ENCODE results near the gene S100A5. TPM values are rescaled to one million over a fixed set of nuclear protein-coding genes. Genes with fewer than 3 reads are reported as not detected.
"Not testable (repeated sequence)": the region's sequence is repeated elsewhere in the genome, so short reads cannot be mapped to it uniquely, and the experiment has no call there.

The S100A5 gene
- total RNA-seq, 1 experiment from 2014 or later = not detected

DNA sequence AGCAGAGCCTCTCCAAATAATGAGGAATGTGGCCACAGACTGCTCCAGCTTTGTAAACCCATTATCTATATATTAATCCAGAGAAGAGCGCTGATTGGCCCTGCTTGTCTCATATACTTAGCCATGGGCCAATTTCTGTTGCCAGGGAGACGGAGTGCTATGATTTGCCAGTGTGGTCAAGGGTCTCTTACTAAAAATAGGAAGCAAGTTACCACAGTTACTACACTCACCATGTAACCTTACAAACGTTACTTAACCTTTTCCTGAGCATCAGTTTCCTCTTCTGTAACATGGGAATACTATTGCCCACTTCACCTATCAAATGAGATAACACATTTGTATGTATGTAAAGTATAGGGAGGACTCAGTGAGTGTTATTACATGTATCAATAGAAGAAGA lies 32.6 kb upstream of the S100A5 start:
- DNase-seq = no peak
- Histone ChIP-seq H3K36me3 (replicated peaks; ENCODE audit: control insufficient read depth, insufficient read depth, low read length) (no peaks in the 10 kb centered on the region), H3K27me3 (ENCODE audit: control insufficient read depth, insufficient read depth, low read length) (no peaks in the 10 kb centered on the region; the same call in 1 of the 2 replicates), H3K4me3 (ENCODE audit: insufficient read depth, low read depth, low read length) (no peak overlapping the region)

DNA sequence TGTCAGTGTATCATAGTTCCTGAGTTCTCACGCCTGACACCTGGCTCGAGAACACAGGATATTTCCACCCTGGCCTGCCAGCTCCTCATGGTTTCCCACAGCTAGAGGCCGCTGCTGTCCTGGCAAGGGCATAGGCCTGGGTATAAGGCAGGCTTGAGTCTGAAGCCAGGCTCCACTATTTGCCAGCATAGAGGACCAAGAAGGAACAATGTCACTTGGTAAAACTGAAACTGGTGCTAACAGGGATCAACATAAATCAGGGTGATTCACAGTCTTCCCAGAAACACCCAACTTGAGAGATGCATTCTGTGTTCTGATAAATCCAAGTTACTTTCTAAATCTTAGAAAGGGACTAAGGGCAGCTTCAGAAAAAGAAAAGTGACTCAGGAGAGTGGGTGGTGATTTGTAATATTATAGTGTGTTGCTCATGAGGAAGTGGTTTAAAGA lies 31.9 kb upstream of the S100A5 start:
- DNase-seq = peak; percentile 85
- no peak overlapping the region for H3K4me3 ChIP-seq (ENCODE audit: insufficient read depth, low read depth, low read length)
- H3K27me3 ChIP-seq (ENCODE audit: control insufficient read depth, insufficient read depth, low read length) = no peaks in the 10 kb centered on the region; the same call in 1 of the 2 replicates
- no peaks in the 10 kb centered on the region for H3K36me3 ChIP-seq (replicated peaks; ENCODE audit: control insufficient read depth, insufficient read depth, low read length)

DNA sequence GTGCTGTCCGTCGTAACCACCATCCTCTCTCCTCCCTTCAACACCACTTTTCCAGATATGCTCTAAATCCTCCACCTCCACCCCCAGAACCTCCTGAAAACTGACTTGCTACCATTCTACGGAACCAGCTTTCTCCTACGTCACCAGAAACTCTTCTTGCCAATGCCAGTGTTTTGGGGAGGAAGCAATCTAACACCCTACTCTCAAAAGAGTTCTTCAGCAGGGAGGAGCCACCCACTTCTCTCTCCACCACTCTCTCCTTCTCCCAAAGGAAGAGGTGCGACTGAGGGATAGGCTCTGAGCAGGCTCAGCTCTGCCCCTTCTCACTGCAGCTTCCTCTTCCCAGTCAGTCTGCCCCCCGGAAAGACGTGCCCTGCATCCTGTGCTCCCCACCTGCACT lies 31.0 kb upstream of the S100A5 start:
- H3K36me3 ChIP-seq (replicated peaks; ENCODE audit: control insufficient read depth, insufficient read depth, low read length) = no peaks in the 10 kb centered on the region
- DNase-seq = no peak
- no peaks in the 10 kb centered on the region; the same call in 1 of the 2 replicates for H3K27me3 ChIP-seq (ENCODE audit: control insufficient read depth, insufficient read depth, low read length)
- H3K4me3 ChIP-seq (ENCODE audit: insufficient read depth, low read depth, low read length) = no peak overlapping the region

DNA sequence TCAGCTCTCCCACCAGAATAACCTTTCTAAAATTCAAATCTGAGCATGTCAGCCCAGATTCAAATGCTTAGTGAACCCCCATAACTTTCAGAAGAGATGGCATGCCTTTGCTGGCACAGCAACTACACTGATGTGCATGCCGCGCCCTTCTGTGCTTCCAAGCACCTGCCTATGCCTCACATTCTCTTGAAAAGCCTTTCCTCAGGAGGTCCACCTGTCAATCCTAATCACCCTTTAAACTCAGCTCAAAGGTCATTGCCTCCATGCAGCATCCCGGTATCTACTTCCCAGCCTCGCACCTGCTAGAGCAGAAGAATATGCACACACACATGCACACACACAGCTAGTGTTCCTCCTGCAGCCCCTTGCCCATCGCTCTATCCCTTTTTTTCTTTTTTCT lies 30.1 kb upstream of the S100A5 start:
- H3K36me3 ChIP-seq (replicated peaks; ENCODE audit: control insufficient read depth, insufficient read depth, low read length) = no peaks in the 10 kb centered on the region
- DNase-seq = no peak
- no peaks in the 10 kb centered on the region; the same call in 1 of the 2 replicates for H3K27me3 ChIP-seq (ENCODE audit: control insufficient read depth, insufficient read depth, low read length)
- no peak overlapping the region for H3K4me3 ChIP-seq (ENCODE audit: insufficient read depth, low read depth, low read length)

DNA sequence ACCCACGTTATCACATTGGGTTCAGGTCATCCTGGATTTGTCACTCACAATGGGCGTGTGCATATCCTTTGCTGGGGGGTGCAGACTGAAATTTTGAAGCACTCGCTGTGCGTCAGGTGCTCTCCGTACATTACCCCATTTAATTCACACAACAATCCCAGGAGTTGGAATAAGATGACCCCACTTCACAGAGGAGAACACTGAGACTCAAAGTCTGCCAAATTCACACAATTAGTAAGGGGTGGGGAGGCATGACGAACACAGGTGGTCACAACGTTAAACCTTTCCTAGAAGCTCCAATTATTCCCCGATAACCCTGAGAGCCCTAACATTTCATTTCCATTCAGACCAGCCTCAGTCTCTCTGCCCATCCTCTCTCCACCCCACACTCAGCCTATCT lies 28.7 kb upstream of the S100A5 start:
- no peaks in the 10 kb centered on the region; the same call in 1 of the 2 replicates for H3K27me3 ChIP-seq (ENCODE audit: control insufficient read depth, insufficient read depth, low read length)
- H3K4me3 ChIP-seq (ENCODE audit: insufficient read depth, low read depth, low read length) = no peak overlapping the region
- DNase-seq = no peak

DNA sequence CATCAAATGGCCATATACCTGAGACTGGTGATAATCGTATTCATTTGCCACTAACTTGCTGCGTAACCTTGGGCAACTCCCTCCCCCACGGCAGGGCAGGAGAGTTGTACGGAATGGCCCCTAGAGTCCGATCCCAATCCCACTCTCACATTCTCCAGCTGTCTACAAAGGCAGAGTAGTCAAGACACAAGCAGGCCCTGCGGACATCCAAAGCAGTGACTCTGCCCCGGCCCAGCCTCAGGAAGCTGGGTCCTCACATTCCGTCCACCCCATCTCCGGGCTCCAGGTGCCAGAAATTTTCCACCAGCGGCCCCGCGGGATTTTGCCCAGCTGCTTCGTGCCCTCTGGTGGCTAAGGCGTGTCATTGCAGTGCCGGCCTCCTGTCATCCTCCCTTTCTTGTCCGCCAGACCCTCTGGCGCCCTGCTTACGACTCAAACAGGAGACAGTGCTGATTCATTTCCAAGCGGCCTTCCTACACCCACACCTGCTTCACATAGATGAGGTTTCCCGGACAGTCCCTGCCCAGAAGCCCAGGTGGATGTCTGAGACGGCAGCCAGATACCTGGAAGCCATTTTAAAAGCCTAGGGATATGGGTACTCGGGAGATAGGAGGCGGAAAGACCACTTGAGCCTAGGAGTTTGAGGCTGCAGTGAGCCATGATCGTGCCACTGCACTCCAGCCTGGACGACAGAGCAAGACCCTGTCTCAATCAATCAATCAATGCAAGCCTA lies 27.8 kb upstream of the S100A5 start:
- H3K4me3 ChIP-seq (ENCODE audit: insufficient read depth, low read depth, low read length) = peak overlapping the region; percentile 23; the same call in 1 of the 2 replicates
- H3K27me3 ChIP-seq (ENCODE audit: control insufficient read depth, insufficient read depth, low read length) = no peaks in the 10 kb centered on the region; the same call in 1 of the 2 replicates
- no peaks in the 10 kb centered on the region for H3K36me3 ChIP-seq (replicated peaks; ENCODE audit: control insufficient read depth, insufficient read depth, low read length)
- peak; percentile 93 for DNase-seq

More for the DNA sequence above, 28.7 kb upstream of the S100A5 start:
- no peaks in the 10 kb centered on the region for H3K36me3 ChIP-seq (replicated peaks; ENCODE audit: control insufficient read depth, insufficient read depth, low read length)

DNA sequence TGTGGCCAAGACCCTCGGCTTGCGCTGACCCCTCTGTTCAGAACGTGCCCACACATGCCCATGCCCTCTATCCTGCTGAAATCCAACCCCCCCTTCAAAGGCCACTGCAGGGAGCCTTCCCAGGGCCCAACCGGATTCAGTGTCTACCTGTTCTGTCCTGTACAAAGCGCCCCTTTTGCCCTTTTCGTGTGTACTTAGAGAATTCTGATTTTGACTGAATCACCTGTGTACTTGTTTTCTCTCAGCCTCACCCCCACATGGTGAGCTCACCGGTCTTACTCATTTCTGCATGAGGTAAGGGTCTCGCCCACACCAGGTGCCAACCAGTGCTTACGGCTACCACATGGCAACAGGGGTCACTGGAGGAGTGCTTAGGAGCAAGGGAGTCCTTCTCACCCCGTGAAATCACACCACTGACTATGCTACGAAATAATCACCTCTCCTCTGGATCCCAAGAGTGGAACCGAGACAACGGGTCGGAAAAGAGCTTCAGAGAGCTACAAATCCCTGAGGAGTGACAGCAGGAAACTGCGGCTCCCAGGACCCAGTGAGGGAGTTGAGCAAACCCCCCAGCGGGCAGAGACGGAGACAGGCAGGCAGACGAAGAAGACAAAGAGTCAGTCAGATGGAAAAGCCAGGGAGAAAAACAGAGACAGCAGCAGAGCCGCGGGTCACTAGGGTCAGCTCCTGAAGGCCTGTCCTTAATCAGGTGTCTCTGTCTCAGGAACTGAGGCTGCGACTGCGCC lies 27.1 kb upstream of the S100A5 start:
- DNase-seq = peak; percentile 59
- Histone ChIP-seq H3K27me3 (ENCODE audit: control insufficient read depth, insufficient read depth, low read length) (no peaks in the 10 kb centered on the region; the same call in 1 of the 2 replicates), H3K36me3 (replicated peaks; ENCODE audit: control insufficient read depth, insufficient read depth, low read length) (no peaks in the 10 kb centered on the region), H3K4me3 (ENCODE audit: insufficient read depth, low read depth, low read length) (peak overlapping the region; percentile 23; the same call in 1 of the 2 replicates)

DNA sequence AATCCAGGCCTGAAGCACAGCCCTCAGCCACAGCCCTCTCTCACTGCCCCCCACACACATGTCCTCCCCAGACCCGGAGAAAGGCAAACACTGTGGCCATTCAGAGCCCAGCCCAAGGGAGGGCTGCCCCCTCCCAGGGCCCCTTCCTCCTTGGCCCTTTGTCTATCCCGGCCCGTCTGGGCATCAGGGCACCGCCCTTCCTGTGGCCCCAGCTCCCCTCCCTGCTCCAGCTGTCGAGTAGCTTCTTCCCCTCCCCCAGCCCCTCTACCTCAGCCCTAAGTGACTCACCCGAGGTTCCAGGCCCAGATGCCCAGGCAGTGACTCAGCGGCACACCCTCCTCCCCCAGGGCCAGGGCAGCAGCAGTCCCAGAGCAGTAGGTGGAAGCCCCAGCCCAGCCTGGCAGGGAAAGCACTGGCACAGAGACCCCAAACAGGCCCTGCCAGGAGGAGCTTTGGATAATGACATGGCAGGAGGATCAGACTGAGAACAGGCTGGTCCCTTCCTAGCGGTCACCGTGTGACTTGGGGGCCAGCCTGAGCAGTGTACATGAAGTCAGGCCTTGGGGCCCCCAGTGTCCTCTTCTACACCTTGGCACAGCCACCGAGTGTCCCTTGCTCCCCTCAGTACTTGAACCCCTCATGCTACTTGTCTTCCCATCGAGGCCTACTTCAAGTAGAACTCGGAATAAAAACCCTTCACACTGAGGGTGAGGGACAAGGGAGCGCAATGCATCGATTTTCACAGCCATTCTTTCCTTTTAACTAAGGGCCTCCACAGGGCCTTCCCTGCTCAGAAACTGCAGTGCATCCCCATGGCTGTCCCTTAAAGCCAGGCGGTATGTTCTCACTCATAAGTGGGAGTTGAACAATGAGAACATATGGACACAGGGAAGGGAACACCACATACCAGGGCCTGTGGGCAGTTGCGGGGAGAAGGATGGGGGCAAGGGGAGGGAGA lies 26.0 kb upstream of the S100A5 start:
- Histone ChIP-seq H3K36me3 (replicated peaks; ENCODE audit: control insufficient read depth, insufficient read depth, low read length) (no peaks in the 10 kb centered on the region), H3K4me3 (ENCODE audit: insufficient read depth, low read depth, low read length) (no peak overlapping the region), H3K27me3 (ENCODE audit: control insufficient read depth, insufficient read depth, low read length) (no peaks in the 10 kb centered on the region; the same call in 1 of the 2 replicates)
- DNase-seq = peak; percentile 93

DNA sequence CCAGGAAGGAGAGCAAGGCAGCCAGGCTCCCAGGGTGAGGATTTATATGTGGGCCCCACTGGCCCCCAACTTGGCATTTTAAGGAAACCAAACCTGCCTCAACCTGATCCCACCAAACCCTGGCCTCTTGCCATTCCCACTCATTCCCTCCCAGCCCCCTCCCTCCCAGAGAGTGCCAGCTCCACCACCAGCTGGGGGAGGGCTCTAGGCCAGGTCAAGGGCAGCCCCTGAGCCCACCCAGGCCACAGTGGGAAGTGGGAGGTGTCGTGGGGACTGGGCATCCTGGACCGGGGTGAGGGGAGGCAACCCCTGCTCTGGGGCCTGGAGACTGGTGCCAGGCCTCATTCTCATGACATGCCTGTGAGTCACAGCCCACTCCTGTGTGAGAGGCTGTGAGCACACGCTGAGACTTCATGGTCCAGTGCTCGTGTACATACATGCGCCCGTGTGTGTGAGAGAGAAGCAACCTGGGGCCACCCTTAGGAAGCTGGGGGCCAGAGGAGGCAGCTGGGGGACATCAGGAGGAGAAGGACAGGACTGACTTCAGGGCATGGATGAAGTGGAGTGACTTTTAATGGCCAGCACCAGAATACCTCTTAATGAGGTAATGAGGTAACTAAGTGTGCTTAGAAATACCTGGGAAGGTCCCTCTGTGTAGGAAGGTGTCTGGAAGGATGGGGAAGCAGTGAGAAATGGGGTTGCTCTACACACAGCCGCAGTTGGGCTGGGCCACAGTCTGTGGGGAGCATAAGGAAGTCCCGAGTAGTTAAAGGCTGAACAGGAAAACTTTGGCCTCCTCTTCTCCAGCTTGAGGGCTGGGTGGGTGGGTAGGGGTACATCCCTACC lies 25.0 kb upstream of the S100A5 start, which contains the start of gene S100A2:
TSS of gene S100A2 (minus strand) at position 316 of the 846 bp plus-strand sequence. CDS start 1,967 bp downstream, outside the sequence.
- Histone ChIP-seq H3K27me3 (ENCODE audit: control insufficient read depth, insufficient read depth, low read length) (no peaks in the 10 kb centered on the region; the same call in 1 of the 2 replicates), H3K36me3 (replicated peaks; ENCODE audit: control insufficient read depth, insufficient read depth, low read length) (no peaks in the 10 kb centered on the region), H3K4me3 (ENCODE audit: insufficient read depth, low read depth, low read length) (no peak within 1 kb of the TSS)
- peak; percentile 53 for DNase-seq

DNA sequence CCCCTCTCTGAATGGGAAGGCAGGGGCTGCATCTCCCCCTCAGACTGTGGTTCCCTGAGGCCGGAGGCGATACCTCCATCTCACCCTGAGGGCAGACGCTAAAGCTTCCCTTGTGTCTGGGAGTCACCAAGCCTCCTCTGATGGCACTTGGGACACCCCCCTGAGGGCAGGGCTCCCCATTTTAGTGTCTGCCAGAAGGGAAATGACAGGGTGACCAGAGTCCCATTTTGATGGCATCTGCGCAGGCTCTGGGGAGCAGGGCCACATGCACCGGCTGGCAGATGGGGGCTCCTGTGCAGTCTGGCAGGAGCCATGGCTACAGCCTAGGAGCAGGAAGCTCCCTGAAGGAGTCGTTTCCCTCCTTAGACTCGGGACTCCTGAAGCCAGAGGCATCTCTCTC lies 23.3 kb upstream of the S100A5 start:
- Histone ChIP-seq H3K27me3 (ENCODE audit: control insufficient read depth, insufficient read depth, low read length) (no peaks in the 10 kb centered on the region), H3K36me3 (replicated peaks; ENCODE audit: control insufficient read depth, insufficient read depth, low read length) (no peaks in the 10 kb centered on the region), H3K4me3 (ENCODE audit: insufficient read depth, low read depth, low read length) (no peak overlapping the region)
- DNase-seq = no peak

DNA sequence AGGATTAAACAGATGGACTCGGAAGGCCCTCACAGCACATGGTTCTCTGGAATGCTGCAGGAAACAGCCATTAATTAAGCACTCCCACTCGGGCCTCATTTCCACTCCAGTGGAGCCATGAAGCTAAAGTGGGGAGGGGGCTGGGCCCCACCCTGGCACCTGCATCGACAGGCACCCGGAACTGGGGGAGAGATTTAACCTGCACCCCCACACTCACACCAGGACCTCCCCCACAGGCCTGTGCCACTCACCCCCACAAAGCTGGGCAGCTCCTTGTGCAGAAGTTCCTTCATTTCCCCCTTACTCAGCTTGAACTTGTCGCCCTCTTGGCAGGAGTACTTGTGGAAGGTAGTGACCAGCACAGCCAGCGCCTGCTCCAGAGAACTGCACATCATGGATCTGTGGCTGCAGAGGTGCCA lies 22.8 kb upstream of the S100A5 start:
- Histone ChIP-seq H3K36me3 (replicated peaks; ENCODE audit: control insufficient read depth, insufficient read depth, low read length) (no peaks in the 10 kb centered on the region), H3K4me3 (ENCODE audit: insufficient read depth, low read depth, low read length) (no peak overlapping the region), H3K27me3 (ENCODE audit: control insufficient read depth, insufficient read depth, low read length) (no peaks in the 10 kb centered on the region)
- DNase-seq = no peak

DNA sequence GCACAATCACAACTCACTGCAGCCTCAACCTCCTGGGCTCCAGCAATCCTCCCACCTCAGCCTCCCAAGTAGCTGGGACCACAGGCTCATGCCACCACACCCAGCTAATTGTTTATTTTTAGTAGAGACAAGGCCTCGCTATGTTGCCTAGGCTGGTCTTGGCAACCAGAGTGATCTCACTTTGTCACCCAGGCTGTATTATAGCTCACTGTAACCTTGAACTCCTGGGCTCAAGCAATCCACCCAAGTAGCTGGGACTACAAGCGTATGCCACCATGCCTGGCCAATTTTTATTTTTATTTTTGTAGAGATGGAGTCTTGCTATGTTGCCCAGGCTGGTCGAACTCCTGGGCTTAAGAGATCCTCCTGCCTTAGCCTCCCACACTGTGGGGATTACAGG lies 21.3 kb upstream of the S100A5 start:
- H3K36me3 ChIP-seq (replicated peaks; ENCODE audit: control insufficient read depth, insufficient read depth, low read length); H3K4me3 ChIP-seq (ENCODE audit: insufficient read depth, low read depth, low read length); DNase-seq; H3K27me3 ChIP-seq (ENCODE audit: control insufficient read depth, insufficient read depth, low read length): not testable (repeated sequence)

DNA sequence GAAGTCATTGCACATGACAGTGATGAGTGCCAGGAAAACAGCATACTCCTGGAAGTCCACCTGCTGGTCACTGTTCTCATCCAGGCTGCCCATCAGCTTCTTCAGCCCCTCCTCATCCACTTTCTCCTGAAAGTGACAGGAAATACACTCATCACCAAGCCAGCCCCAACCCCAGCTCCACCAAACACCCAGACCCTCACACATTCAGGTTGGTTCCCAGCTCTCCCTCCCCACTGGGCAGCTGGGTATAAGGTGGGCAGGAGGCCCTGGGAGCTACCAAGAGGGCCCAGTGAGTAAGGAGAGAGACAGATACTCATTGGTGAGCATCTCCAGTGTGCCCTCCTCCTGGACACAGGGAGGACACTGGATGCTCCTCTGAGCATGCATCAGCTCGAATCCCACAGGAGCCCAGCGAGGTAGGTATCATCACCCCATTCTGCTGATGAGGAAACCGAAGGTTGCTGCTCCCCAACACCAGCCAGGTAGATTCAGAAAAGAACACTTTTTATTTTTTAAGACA lies 20.8 kb upstream of the S100A5 start:
- H3K27me3 ChIP-seq (ENCODE audit: control insufficient read depth, insufficient read depth, low read length) = no peaks in the 10 kb centered on the region
- no peak for DNase-seq
- H3K36me3 ChIP-seq (replicated peaks; ENCODE audit: control insufficient read depth, insufficient read depth, low read length) = no peaks in the 10 kb centered on the region

More for the DNA sequence above, 20.8 kb upstream of the S100A5 start:
- no peak overlapping the region for H3K4me3 ChIP-seq (ENCODE audit: insufficient read depth, low read depth, low read length)

All from H7 (cell line).